ENCODE data around the gene PLXNA4.

PLXNA4 gene

DNA sequence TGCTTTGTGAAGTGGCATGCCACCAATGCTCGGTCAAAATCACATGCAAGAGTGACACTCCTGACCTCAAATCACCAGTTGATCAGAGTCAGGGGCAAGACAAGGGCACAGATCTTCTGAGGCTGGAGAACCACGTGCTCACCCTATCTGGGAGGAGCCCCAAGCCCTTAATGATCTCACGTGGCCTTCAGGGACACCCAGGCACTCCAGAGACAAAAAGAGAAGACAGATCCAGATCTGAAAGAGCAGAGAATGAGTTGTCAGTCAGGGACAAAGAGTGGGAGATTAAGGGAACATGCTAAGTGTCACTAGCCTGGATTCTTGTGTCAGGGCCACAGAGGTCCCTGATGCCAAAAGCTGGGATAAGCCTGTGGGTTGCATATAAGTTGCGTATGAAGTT, 134.3 kb downstream of the PLXNA4 start:
- DNase-seq (ENCODE audit: low spot score): no peak

DNA sequence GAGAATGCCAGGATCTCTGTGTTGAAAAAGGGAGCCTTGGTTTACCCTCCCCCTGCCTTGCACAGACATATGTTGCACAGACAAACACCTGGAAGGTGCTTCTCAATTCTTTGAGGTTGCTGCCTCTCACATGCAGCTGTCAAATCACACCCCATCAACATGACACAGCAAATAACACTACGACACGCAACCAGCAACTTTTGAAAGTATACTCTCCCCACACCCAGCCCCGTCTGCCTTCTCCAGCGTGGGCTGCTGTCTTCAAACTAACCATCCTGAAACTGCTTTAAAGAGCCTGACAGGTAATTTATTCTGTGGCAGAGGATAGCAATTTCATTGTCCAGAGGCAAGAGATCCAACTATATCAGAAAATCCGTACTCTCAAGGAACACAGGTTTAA, 136.1 kb downstream of the PLXNA4 start:
- DNase-seq (ENCODE audit: low spot score): no peak

- no peak for DNase-seq (ENCODE audit: low spot score)
Observed at GRCh38 chr7:132438926-132439325, 137.3 kb downstream of the PLXNA4 start.

GRCh38 chr7:132437730-132438129, 138.5 kb downstream of the PLXNA4 start:
- no peak for DNase-seq (ENCODE audit: low spot score)

DNA sequence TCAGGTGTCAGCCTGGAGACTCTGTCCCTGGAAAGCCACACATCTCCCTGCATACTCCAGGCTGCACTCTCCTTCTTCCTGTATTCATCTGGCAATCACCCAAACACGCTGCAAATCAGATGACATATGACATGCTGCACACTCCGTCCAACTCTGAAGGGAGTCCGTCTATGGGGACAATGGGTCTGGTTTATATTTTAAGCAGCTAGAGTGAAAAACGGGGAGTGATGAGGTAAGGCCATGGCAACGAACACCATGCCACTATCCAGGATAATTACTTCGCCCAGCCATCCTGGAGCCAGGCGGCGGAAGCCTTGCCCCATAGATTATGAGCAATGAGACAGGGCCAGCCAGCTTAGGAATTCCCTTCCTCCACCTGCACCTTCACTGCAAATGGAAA, 140.1 kb downstream of the PLXNA4 start:
- DNase-seq (ENCODE audit: low spot score): peak; percentile 17

DNA sequence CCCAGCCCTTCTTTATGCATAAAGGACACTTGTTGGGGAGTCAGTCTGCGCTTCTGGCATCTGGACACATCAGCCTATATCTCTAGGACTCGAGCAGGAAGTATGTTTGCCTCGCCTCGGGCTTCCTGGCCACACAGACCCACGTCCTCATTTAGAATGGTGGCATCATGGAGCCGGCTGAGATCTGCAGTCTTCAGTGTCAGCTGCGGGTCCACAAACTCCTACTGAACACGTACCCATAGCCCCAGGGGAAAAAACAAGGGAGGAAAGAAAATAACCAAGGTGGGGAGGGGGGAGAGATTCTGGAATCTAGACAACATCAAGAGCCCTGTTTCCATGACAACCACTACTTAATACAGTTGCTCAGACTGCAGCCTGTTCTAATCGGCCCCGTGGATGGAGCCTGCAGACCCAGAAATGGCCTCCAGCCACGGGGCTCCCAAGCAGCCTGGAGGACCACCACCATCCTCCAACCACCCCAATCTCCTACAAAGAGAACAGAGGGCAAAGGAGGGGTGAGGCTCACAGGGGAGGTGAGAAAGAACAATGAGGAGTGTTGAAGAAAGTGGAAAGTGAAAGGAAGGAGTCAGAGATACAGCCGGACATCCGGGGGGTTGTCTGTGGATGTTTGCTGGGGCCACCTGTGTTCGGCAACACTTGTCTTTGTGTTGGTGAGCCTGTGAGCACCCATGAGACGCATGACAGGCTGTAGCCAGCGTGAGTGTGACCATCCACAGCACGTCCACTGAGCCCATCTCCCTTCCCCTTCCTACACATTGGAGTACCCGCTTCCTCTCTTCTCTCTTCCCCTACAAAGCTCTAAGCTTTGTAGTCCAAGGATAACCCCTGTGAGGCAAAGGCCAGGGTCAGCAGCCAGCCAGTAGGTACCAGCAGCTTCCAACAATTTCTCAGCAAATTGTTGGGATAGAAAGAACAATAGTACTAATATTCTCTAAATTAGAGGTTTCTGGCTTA, 141.0 kb downstream of the PLXNA4 start:
- DNase-seq (ENCODE audit: low spot score): no peak

- DNase-seq (ENCODE audit: low spot score): no peak
Observed at GRCh38 chr7:132434041-132434440, 142.2 kb downstream of the PLXNA4 start.

DNA sequence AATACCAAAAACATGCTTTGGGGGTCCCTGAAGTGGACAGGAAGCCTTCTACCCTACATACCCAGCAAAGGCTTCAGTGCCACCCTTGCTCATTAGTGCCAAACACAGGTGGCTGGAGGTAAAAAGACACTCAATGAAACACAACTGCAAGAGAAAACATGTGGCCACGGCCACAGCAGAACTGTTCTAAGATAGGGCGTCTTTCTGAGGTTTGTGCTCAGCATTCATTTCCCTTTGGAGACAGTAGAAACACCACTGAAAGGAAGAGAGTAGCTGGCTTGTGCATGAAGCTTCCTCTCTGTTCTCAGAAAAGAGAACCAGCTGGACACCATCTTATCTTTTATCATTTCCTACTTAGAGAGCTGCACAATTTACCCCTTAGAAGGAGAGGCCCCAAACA, 143.0 kb downstream of the PLXNA4 start:
- peak; percentile 12 for DNase-seq (ENCODE audit: low spot score)

DNA sequence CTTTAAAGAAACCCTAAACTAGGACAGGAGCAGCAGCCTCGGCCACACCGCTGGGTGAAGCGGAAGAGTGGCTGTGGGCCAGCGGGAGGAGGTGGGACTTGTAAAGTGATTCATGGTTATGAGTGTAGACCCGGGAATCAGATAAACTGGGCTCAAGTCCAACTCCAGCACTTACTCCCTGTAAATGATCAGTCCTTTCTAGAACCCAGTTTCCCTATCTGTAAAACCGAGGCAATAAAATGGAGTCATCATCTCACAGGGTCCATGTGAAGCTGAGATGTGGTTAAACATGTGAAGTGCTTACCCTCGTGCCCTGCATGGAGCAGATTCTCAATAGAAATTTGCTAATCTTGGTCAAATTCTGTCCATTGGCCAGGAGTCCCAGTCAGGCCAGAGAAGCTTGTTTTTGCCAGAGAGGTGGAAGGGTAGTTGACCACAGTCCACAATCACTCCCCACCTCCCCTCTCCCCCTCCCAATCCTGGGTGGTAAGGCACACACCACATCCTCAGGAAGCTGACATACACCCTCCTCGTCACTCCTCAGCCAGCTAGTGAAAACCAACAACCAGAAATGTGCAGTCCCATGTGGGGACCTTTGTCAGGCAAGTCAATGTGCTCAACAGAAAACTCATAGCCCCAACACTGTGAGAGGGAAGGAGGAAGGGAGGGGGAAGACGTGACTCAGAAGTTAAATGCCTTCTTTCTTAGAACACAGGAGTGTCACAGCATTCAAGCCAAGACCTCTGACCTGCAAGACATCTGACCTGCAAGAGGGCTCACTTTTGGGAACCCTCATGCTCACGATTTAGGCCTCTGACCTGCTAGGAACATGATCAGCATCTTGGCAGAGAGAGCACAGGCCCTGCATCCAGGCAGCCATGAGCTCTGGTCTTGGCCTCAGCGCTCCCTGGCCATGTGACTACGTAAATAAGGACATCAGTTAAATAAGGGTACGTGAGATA, 145.1 kb downstream of the PLXNA4 start:
- DNase-seq (ENCODE audit: low spot score): no peak

DNA sequence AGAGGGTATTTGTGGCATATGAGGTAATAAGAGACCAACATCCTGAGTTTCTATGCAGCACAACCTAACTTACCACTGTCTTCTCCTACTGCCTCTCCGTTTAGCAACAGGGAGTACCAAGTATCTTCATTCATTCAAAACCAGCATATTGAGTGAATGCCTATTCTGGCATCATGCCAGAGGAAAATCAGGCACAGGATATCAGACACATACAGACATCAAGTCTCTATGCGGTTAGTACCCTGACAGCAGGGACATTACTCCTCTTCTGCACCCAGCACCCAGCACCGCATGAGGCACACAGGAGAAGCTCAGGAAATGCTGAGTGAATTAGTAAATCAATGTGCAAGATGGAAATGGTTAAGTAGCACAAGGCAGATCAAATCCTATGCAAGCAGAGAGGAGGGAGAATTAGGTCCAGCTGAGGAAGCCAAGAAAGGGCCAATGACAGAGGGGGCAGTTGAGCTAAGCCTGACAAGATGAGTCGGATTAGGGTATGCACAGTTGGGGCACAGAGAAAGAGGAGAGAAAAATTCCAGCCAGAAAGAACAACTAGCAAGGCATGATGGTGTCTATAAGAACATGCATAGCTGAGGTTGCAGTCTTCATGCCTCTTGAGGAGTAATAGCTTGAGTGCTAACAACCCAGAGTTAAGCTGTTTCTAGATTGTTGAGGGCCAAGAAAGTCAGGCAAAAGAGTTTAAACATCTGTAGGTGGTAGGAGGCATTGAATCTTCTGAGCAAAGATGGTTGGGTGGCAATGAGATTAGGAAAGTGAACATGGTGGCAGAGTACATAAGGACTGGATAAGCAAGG, 146.0 kb downstream of the PLXNA4 start:
- no peak for DNase-seq (ENCODE audit: low spot score)

- no peak for DNase-seq (ENCODE audit: low spot score)
Observed at GRCh38 chr7:132429181-132429580, 147.1 kb downstream of the PLXNA4 start.

- DNase-seq (ENCODE audit: low spot score): no peak
Observed at GRCh38 chr7:132428247-132428919, 147.9 kb downstream of the PLXNA4 start.

DNA sequence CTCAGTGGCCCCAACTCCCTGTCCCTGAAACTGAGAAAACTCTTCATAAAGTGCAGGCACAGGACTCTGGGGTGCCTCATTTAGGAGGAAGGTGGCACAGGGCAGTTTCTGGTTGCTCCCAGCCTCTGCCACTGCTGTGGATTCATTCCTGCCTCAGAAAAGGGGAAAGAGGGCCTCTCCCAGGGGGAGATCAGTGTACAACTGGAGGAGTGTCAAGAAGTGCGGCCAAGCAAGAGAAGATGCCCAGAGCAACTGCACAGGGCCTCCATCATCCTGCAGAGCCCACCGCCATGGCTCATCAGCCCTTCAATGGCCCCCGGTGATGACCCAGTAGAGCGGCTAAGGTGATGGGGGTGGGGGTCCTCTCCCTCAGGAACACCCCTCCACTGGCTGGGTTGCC, 150.3 kb downstream of the PLXNA4 start:
- no peak for DNase-seq (ENCODE audit: low spot score)

DNA sequence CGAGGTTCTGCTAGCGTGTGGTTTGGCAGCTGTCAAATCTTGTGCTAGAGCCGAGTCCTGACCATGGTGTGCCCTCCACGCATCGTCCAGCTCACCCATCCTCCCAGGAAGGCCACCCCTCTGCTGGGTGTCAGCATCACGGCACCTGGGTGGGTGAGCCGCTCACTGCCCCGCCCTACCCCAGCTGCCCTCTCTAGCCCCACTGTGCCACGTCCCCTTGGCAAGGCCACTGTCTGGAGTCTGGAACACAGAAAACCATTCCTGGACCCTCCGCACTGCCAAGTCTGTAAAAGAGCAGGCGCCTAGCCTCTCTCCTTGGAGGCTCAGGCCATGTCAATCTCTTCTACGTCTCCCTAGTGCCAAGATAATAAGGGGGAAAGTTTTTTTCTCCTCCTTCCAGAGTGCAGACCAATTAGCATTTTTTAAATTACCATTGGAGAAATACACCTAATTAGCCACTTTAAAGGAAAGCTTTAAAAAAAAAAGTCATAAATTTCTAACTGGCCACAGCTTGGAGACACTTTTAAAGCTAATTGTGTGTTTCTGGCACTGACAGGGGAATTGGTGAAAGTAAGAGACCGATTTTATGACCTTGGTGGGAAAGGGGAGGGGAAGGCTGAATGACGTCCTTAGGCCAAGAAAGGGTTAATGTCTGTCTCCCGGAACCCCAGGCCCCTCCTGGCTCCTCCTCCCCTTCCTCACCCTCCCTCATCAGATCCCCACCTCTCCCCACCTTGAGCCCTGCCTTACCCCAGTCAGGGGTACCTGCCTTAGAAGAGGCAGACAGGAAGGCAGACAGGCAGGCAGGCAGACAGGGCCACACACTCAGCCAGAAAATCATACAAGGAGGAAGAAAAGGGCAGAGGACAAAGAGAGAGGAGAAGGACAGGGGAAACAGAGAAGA, 151.2 kb downstream of the PLXNA4 start:
- DNase-seq (ENCODE audit: low spot score): peak; percentile 12

DNA sequence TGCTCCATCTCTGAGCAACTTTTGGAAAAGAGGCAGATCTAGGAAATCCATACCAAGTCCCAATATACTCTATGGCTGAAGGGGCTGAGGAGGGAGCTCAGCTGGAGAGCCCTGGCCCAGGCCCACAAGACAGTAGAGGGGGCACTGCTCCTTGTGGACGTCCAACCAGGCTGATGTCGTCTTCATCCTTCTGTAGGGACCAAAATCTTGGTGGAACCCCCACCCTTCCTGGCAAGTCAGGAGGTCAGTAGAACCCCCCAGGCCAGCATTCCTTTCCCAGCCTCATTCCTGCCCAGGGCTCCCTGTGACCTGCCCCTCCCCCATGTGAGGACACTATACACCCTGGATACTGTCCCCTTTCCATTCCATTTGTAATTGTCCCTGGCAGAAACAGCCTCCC, 152.0 kb downstream of the PLXNA4 start:
- no peak for DNase-seq (ENCODE audit: low spot score)

GRCh38 chr7:132423594-132424200, 152.6 kb downstream of the PLXNA4 start:
- no peak for DNase-seq (ENCODE audit: low spot score)

- DNase-seq (ENCODE audit: low spot score): no peak
Observed at GRCh38 chr7:132422502-132423111, 153.7 kb downstream of the PLXNA4 start.

- DNase-seq (ENCODE audit: low spot score): no peak
Observed at GRCh38 chr7:132420527-132420926, 155.7 kb downstream of the PLXNA4 start.

GRCh38 chr7:132419542-132419941, 156.7 kb downstream of the PLXNA4 start:
- no peak for DNase-seq (ENCODE audit: low spot score)

Measured in pons (tissue), 1 donor.